HG03354 (cell line): ENCODE results near the gene NR5A1.

ENCODE experiments used
- ATAC-seq: cut with Tn5 transposase; IDR thresholded peaks from one replicate; pipeline ENCODE4 v1.9.1; 2021; ENCODE audit warnings: mild to moderate bottlenecking; ENCODE audit not compliant: unreplicated experiment, poor library complexity, severe bottlenecking

Gene NR5A1

DNA sequence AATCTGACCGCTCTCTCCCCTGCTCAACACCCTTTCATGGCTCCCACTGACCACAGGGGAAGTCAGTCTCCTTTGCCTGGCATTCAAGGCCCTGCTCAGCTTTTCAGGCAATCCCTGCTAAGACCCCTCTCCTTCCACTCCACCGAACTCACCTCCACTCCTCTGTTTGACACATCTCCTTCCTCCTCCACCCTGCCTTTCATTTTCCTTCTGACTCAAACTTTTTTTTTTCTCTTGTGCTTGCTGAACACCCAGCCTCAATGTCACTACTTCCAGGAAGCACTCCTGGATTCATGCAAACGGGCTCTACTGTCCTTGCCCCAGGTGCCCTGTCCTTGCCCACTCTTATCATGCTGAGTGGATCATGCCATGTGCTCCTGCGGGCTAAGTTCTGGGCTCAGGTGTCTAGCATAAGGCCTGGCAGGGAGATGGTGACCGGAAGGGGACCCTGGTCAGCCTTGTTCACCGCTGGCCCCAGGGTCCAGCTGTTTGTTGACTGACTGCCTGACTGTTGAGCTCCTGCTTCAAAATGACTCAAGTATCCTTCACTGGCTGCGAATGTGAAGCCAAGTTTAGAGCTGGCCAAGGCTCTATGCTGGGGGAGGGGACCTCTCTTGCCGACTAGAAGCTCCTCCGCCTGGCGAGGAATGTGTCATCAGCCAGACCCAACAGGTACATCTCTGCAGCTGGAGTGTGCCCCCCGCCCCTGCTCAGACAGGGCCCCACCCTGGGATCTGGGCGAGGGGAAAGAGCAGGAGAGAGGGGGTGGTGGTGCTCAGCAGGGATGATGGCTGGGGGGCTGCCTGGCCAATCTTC is 6.2 kb downstream of the NR5A1 start:
- ATAC-seq = no peak

GRCh38 chr9:124500028-124500795 is 7.0 kb downstream of the NR5A1 start:
- no peak for ATAC-seq

- ATAC-seq = no peak
Measured at GRCh38 chr9:124499216-124499615, 8.0 kb downstream of the NR5A1 start.

DNA sequence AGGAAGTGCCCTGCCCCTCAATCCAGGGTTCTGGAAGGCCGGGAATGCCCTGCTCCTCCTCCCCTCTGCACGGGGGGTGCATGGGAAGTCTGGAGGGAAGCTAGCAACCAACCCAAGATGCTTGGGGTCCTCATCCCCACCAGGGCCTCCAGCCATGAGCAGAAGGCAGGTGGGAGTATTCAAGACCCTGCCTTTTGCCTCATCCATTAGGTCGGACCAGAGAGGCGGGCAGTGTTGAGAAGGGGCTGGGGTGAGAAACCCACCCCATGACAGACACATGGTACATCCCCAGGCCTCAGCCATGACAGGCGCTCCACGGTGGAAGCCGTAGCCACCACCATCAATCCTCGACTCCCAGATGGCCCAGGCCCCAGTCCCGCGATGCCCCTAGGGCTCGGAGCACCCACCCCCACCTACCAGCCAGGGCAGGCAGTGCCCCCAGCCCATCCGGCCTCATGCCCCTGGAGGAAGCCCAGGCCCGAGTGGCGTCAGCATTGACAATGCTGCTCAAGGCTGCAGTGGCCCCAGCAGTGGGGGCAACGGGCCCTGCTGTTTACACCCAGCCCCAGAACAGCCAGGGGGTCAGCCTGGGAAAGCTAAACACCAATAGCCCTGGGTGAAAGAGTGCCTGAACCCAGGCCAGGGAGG is 8.6 kb downstream of the NR5A1 start:
- no peak for ATAC-seq

GRCh38 chr9:124498040-124498439 is 9.2 kb downstream of the NR5A1 start:
- no peak for ATAC-seq

- no peak for ATAC-seq
Measured at GRCh38 chr9:124497441-124497840, 9.8 kb downstream of the NR5A1 start.

DNA sequence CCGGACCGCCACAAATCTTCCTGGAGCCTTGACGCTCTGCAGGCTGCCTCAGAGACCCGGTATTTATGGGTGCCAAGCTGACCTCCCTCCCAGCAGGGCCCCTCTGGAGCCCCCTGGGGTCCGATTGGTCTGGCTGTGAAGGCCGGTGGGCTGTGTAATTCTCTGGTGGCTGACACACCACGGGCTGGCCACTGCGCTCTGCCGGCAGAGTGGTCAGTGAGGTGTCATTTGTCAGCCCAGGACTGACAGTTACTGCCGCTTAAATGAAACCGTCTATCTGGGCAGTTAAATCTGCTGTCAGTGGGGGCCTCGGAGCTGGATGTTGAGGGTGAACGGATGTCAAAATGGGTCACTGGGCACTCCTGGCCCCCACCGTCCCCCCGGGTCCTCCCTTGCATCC is 10.7 kb downstream of the NR5A1 start:
- ATAC-seq = no peak

- no peak for ATAC-seq
Measured at GRCh38 chr9:124496075-124496449, 11.1 kb downstream of the NR5A1 start.

- ATAC-seq = no peak
Measured at GRCh38 chr9:124495126-124496074, 11.8 kb downstream of the NR5A1 start.

DNA sequence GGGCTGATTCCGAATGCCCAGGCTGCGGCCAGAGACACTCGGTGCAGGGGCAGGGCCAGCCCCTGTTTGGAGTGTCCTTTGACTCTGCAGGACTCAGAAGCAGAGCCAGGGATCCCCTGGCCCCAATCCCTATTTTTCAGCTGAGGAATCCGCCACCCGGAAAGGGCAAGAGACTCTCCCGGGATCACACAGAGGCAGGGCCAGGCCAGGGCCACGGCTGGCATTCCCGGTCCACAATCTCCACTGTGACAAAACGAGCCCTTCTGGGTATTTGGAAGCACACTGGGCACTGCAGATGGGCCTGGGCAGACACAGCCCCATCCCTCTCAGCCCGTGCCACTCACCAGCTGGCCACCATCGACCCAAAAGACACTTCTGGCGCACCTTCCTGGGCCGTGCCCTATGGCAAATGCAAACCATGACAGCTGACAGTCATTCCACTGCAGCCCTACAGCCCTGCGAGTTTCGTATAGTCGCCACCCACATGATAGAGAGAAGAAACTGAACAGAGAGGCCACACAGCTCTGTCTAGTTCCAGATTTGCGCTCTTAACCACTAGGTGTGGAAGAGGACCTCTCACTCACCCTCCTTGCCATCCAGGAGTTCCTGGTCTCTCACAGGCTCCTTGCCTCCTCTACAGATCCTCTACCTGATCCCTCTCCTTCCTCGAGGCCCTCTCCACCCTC is 13.3 kb downstream of the NR5A1 start:
- ATAC-seq = no peak

- ATAC-seq = no peak
Measured at GRCh38 chr9:124493218-124493617, 14.0 kb downstream of the NR5A1 start.

- ATAC-seq = no peak
Measured at GRCh38 chr9:124492818-124493217, 14.4 kb downstream of the NR5A1 start.

DNA sequence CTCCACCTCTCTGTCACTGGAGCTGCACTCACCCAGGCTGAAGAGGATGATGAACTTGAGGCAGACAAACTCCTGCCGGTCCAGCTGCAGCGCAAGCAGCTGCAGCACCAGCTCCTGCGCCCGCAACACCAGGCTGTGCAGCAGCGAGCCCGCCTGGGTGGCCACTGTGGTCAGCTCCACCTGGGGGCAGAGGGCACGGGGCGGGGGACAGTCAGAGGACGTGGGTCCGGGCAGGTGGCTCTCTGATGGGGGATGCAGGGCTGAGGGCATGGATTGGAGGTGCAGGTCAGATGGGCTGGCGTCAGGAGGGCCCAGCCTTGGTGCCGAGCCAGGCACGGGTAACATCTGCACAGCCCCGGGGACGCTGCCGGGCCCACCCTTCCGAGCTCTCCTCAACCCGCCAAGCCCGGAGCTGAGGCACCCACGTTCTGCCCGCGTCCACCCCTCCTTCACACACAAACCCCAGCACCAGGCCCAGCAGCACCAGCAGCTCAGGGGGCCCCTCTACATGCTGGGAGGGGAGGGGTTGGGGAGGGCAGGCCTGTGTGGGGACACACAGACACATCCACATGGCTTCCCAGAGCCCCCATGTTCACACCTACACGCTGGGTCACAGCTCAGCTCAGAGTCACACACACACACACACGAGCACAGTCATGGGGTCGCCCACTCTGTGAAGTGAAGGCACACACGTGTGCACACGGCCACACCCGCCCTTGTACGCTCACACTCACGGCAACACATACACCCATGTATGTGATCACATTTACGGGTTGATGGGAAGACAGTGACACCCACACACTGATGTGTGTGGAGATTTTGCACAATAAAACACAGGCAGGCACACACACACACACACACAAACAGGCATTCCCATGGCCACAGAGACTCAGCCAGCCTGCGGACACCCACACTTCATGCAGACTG is 15.9 kb downstream of the NR5A1 start:
- no peak for ATAC-seq

DNA sequence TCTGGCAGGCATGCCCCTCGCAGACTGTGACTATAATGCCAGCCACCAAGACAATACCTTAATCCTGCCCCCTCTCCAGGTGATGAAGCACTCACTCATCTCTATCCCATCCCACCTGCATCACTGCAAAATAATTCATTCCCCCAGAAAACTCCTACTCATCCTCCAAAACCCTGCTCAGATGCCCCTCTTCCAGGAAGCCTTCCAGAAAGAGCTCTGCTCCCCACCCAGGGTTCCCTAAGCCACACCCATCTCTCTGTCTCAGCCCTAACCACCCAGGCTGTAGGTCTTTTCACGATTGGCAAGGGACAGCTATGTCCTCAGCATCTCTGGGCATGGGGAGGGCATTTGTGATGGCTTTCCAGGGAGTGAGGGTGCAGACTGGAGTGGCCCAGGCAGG is 17.2 kb downstream of the NR5A1 start:
- no peak for ATAC-seq

DNA sequence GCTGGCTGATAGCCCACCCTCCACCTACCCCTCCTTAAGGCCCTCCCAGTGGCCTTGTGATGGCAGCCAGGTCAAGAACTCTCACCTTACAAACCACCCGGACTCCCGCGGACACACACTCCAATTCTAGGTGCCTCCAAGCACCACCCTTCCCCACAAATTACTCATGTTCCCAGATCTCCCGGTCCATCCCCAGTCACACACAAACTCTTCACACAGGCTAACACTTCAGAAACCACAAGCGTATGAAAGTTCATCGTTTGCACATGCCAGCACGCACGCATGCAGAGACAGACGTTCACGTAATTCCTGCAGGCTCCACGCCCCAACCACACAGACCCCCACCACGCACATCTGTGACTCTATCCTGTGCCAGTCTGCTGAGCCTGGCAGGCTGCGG is 18.0 kb downstream of the NR5A1 start:
- no peak for ATAC-seq

GRCh38 chr9:124488641-124489210 is 18.5 kb downstream of the NR5A1 start:
- ATAC-seq = no peak

- ATAC-seq = no peak
Measured at GRCh38 chr9:124487260-124488182, 19.7 kb downstream of the NR5A1 start.
